DMS153 treated with DMSO at 0.1 percent for 48 hours (cell line): ENCODE data around the gene AGMAT.

Experiments
- DNase-seq: peaks from one replicate; lab custom pipeline; 2025; ENCODE audit not compliant: unreplicated experiment; lab: John Stamatoyannopoulos, UW

Gene AGMAT

DNA sequence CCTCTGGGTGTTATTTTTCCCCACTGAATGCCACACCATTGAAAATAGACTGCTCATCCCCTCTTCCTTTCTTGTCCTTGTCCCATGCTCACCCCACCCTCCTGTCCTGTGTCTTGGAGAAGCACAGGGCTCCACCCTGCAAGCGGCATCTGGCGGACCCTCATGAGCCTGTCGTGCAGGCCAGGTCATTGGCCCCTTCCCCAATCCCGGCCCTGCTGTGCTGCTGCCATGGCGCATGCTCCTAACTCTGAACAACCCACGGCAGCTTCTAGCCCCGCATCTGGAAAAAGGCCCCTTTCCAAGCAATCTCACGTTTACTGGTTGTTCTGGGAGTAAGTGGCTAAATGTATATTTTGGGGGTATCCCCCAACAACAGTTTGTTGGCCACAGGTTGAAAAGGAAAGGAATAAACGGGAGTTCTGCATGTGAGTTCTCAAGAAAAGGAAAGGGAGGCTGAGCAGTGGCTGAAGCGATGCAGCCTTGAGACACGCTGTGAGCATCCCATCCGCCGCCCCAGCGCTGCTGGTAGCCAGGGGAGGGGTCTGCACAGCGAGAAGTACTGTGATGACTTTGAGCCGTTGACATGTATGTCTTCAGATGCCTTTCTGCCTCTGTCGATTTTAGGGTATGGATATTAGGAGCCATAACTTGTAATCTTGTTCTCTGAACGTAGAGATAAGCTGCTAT, 16.3 kb downstream of the AGMAT start:
- no peak for DNase-seq

DNA sequence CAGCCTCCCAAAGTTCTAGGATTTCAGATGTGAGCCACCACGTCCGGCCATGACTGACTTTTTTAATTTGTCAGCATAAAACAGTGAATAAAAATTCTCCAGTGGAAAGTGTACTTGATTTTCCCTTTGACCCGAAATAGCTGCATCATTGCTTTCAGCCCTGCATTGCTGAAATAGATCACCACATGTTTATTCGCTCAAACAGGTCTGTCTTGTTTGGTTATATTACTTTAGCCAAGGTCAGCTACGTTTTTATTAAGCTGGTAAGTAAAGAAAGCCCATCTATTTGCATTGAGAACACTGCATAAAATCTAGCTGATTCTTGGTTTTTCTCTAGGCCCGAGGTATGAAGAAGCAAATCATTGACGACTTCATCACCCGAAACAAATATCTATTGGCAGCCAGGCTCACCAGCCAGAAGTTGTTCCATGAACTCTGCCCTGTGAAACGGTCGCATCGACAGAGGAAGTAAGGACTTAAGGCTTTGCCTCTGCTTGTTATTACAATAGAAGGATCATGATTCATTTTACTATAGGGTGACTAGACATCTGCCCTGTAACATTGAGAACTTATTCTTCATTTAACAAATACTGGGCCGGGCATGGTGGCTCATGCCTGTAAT, 25.6 kb downstream of the AGMAT start:
- no peak for DNase-seq

GRCh38 chr1:15558516-15558915, 26.3 kb downstream of the AGMAT start:
- no peak for DNase-seq

- no peak for DNase-seq
These were observed 27.3 kb downstream of the AGMAT start for GRCh38 chr1:15557594-15557993.

GRCh38 chr1:15557008-15557407, 27.8 kb downstream of the AGMAT start:
- DNase-seq = no peak

GRCh38 chr1:15550573-15550972, 34.3 kb downstream of the AGMAT start:
- DNase-seq = no peak

- no peak for DNase-seq
These were observed 38.2 kb downstream of the AGMAT start for GRCh38 chr1:15546641-15547040.

- DNase-seq = no peak
These were observed 41.0 kb downstream of the AGMAT start for GRCh38 chr1:15543589-15544568.

DNA sequence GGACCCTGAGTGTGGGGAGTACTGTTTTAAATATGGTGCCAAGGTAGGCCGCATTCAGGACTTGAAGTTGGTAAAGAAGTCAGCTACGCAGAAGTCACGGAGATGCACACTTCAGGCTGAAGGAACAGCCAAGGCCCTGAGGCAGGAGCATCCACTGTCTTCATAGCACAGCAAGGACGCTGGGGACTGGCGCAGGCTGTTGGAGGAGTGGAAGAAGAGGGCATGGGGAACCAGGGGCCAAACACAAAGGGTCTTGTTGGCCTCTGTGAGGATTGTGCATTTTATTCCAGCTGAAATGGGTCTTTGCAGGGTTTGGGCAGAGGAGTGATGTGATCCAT, 41.6 kb downstream of the AGMAT start:
- no peak for DNase-seq

GRCh38 chr1:15542388-15543250, 42.2 kb downstream of the AGMAT start:
- no peak for DNase-seq

- DNase-seq = no peak
These were observed 43.5 kb downstream of the AGMAT start for GRCh38 chr1:15541231-15541792.

GRCh38 chr1:15540186-15540585, 44.7 kb downstream of the AGMAT start:
- DNase-seq = no peak

DNA sequence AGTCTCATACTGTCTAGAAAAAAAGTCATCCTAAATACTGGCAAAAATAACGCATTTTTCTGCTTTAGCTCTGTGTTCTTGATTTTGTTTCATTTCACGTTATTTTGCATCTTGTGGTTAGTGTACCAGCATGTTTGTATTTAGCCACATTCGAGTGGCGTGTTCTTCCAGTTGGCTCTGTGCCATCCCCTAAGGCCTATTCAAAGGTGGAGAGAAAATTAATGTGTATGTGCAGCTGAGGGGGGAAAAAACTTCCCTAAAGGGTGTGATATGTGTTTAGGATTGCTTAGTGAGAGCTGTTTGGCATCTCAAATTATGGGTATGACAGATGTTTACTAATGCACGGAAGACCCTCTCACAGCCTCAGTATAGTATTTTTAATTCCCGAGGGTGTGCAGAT, 46.1 kb downstream of the AGMAT start:
- no peak for DNase-seq

GRCh38 chr1:15531682-15532081, 53.2 kb downstream of the AGMAT start:
- no peak for DNase-seq

DNA sequence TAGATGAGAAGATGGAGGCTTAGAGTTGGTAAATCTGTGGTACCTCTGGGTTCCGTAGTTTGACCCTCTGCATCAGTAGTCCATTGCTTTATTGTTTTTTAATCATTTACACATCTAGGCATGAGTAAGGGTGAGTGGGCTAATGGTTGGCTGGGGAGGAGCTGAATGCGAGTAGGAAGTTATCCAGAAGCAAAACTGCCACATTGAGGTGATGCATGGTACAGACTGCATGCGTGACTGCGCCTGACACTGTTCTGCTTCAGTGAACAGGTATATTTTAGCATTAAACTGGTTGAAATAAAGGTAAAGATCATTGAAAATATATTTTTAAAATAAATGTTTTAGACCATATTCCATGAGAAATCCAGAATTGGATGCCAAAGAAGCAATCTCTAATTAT, 53.8 kb downstream of the AGMAT start:
- DNase-seq = no peak

DNA sequence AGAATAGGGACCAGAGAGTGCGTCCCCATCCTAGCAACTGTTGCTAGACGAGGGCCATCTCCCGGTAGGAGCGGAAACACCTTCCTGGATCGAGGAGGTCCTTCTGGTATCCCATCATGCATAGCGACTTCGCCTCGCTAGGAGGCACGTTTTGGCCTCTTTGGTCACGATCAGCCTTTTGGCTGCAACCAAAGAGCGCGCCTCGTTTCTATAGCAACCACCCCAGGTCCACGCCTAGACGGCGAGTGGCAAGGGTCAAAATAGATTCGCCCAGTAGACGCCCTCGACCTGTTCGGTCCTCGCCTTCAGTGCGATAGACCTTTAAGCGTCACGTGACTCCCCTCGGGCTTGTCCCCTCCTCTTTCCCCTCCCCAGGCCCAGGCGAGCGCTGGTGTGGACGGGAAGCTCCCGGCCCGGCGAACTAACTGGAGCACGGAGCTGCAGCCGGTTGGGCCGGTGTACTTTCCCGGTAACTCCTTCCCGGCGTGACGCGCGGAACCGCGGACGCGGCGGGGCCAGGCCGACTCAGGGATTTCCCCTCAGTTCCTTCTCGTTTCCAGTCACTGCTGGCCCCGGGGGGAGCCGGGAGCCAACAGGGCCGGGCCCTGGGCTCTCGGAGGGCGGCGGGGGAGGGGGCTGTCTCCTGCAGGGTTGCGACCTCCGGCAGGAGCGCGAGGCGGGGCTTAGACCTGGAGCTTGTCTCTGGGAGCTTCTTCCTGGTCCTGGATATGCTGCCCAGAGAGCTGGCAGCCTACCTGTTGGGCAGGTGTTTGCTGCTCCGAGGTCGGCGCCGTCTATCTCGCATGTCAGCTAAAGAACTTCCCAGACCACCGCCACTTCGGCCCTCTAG, 58.1 kb downstream of the AGMAT start, which contains the start of gene DNAJC16:
TSS of gene DNAJC16 (plus strand) at position 359 of the 850 bp plus-strand sequence. CDS start 2,258 bp downstream, outside the sequence.
- peak; percentile 97 for DNase-seq

GRCh38 chr1:15526021-15526489, 58.8 kb downstream of the AGMAT start:
- DNase-seq = no peak

DNA sequence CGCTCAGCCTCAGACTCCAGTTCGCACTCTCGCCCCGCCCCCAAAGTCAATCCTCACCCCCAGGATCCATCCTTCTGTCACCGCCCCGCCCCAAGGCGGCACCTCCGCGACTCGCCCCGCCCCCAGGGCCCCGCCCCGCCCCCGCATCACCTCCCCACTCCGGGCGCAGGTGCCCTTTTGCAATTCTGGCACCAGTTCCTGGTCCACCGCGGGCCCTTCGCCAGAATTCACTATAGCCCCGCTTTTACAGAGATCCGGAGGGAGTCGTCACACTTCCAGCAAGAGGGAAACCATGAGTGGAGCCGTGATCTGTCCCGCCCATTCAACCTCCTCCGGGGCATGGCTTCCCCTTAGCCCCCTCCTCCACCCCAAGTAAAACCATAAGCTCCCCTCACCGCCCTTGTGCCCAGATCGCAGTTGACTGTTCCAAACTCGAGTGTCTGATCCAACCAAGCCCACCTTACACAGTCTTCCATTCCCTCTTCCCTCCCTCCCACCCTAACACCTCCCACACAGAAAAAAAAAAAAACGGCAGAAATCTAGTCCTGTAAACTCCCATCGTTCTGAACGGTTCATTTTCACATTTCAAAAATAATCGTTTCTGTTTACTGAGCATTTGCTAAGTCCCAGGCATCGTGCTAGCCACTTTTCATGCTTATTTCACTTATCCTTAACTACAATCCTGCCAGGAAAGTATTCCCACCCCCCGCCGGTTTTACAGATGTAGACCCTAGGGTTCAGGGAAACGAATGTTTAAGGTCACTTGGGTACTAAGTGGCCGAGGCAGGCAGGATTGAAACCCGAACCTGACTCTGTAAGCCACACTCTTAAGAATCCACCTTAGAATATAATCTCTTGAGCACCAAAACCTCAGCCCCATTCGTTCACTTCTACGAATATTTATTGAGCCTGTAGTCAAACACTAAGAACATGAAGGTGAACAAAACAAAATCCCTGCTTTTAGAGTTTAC, 59.5 kb downstream of the AGMAT start:
- DNase-seq = no peak
